GM10847 (cell line): ENCODE data around the gene SCCPDH.

Source experiments
- POLR2A ChIP-seq: IDR thresholded peaks from 2 replicates; pipeline ENCODE4 v1.6.1; 2011; ENCODE audit not compliant: insufficient read length; ENCODE audit errors: extremely low read depth

Gene SCCPDH

GRCh38 chr1:246698466-246699094, 25.6 kb upstream of the SCCPDH start:
- TF ChIP-seq POLR2A = no peak

GRCh38 chr1:246699095-246699735, 25.0 kb upstream of the SCCPDH start:
- no peak for TF ChIP-seq POLR2A

- no peak for TF ChIP-seq POLR2A
Measured at GRCh38 chr1:246703581-246703980, 20.6 kb upstream of the SCCPDH start.

- no peak for TF ChIP-seq POLR2A
Measured at GRCh38 chr1:246705368-246705767, 18.8 kb upstream of the SCCPDH start.

- TF ChIP-seq POLR2A = no peak
Measured at GRCh38 chr1:246708166-246708565, 16.0 kb upstream of the SCCPDH start.

GRCh38 chr1:246709196-246709595, 15.0 kb upstream of the SCCPDH start:
- no peak for TF ChIP-seq POLR2A

GRCh38 chr1:246709835-246710234, 14.4 kb upstream of the SCCPDH start:
- TF ChIP-seq POLR2A = no peak

GRCh38 chr1:246711548-246712003, 12.6 kb upstream of the SCCPDH start:
- no peak for TF ChIP-seq POLR2A

- TF ChIP-seq POLR2A = no peak
Measured at GRCh38 chr1:246722720-246723119, 1.5 kb upstream of the SCCPDH start.

- TF ChIP-seq POLR2A = no peak
Measured at GRCh38 chr1:246724731-246725095, 504 bp downstream of the SCCPDH start.

- TF ChIP-seq POLR2A = no peak
Measured at GRCh38 chr1:246725191-246725590, 982 bp downstream of the SCCPDH start.

- no peak for TF ChIP-seq POLR2A
Measured at GRCh38 chr1:246726255-246726679, 2.1 kb downstream of the SCCPDH start.

- TF ChIP-seq POLR2A = no peak
Measured at GRCh38 chr1:246726881-246727280, 2.7 kb downstream of the SCCPDH start.

- no peak for TF ChIP-seq POLR2A
Measured at GRCh38 chr1:246727594-246727993, 3.4 kb downstream of the SCCPDH start.

GRCh38 chr1:246728311-246728710, 4.1 kb downstream of the SCCPDH start:
- no peak for TF ChIP-seq POLR2A

GRCh38 chr1:246730839-246731238, 6.6 kb downstream of the SCCPDH start:
- no peak for TF ChIP-seq POLR2A

- TF ChIP-seq POLR2A = no peak
Measured at GRCh38 chr1:246733704-246734103, 9.5 kb downstream of the SCCPDH start.
